Retinal pigment epithelial cell (primary cell): ENCODE data around the gene ADH4.
"Not testable (repeated sequence)": the region's sequence is repeated elsewhere in the genome, so short reads cannot be mapped to it uniquely, and the experiment has no call there.

Experiments
- DNase-seq: peaks from one replicate; pipeline ENCODE4 v3.0.0-alpha.2; 2010; ENCODE audit warnings: low read depth
- H3K4me3 ChIP-seq: 2 replicates; pipeline ENCODE4 v1.5.1; 2011; ENCODE audit warnings: mild to moderate bottlenecking, low read length, control low read depth, moderate library complexity
- TF ChIP-seq, protein P1 (sequence below): conservative IDR thresholded peaks from 2 replicates; pipeline ENCODE4 v1.5.1; 2011; ENCODE audit warnings: low read depth, low read length, control low read depth, inconsistent platforms

Gene ADH4

DNA sequence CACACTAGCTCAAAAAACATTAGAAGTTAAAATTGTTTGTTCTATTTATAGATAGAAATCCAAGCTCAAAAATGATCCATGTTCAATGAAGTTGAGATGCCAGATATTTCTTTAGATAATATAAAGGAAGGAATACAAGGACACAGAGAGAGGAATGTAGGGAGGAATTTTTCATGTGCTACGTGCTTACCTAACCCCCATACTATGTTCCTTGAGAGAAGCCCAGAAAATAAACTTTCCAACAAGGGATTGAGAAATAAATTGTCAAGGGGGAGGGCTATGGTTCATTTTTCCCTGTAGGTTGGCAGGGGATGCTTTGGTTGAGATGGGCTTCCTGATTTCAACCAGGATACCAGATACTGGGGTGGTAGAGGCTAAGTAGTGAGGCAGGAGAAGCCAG lies 39.9 kb downstream of the ADH4 start:
- DNase-seq: no peak
- no peak overlapping the region for H3K4me3 ChIP-seq
- TF ChIP-seq, protein P1, sequence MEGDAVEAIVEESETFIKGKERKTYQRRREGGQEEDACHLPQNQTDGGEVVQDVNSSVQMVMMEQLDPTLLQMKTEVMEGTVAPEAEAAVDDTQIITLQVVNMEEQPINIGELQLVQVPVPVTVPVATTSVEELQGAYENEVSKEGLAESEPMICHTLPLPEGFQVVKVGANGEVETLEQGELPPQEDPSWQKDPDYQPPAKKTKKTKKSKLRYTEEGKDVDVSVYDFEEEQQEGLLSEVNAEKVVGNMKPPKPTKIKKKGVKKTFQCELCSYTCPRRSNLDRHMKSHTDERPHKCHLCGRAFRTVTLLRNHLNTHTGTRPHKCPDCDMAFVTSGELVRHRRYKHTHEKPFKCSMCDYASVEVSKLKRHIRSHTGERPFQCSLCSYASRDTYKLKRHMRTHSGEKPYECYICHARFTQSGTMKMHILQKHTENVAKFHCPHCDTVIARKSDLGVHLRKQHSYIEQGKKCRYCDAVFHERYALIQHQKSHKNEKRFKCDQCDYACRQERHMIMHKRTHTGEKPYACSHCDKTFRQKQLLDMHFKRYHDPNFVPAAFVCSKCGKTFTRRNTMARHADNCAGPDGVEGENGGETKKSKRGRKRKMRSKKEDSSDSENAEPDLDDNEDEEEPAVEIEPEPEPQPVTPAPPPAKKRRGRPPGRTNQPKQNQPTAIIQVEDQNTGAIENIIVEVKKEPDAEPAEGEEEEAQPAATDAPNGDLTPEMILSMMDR: no peak

DNA sequence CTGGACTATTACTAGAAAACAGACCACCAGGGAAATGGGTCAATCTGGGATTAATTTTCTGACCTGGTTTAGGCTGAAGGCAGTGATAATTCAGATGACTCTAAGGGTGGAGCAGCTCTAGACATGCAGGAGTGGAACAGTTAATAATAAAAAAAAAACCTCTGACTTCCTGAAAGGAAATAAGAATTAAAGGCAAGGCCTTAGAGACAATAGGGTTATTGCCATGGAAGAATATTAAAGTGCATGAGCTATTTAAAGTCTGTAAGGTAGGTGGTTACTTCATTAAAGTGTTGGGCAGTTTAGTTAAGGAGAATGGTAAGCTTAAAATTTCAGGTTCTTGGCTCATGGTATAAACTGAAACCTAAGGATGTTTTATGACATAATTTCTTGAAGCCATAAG lies 40.9 kb downstream of the ADH4 start:
- TF ChIP-seq, protein P1: no peak
- DNase-seq: no peak
- no peak overlapping the region for H3K4me3 ChIP-seq

DNA sequence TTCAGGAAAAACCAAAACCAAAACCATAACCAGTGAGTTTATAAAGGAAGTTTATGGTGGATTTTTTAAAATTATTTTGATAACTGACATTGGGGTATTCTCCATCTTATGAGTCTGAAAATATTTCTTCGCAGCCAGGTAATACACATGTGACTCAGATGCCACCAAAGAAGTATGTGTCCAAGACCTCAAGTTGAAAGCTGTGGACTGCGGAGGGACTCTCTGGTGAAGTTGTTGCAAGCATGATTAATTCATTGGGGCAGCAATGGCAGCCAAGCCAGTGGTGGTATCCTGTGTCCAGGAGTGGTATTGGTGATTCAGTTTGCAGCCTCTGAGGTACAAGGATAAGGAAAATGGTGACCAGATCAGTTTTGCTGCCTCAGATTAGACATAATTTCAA lies 41.5 kb downstream of the ADH4 start:
- H3K4me3 ChIP-seq: no peak overlapping the region
- TF ChIP-seq, protein P1: no peak
- no peak for DNase-seq

DNA sequence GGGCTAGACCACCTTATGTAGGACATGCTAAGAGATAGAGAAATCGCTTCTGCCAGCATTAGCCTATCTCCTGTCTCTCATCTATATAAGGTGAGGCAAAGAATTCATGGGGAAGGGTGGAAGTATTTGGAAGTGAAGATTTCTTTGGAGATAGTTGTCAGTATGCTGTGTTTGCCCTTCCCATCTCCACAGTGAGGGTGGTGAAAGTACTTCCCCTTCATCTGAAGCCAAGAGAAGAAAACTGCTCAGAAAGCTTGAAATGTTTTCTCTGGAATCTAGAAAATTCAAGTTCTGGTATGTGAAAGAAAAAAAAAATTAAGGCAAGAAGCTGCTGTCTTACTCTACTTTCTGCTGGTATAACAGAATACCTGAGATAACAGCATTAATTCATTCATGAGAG lies 43.2 kb downstream of the ADH4 start:
- no peak overlapping the region for H3K4me3 ChIP-seq
- TF ChIP-seq, protein P1: no peak
- no peak for DNase-seq

DNA sequence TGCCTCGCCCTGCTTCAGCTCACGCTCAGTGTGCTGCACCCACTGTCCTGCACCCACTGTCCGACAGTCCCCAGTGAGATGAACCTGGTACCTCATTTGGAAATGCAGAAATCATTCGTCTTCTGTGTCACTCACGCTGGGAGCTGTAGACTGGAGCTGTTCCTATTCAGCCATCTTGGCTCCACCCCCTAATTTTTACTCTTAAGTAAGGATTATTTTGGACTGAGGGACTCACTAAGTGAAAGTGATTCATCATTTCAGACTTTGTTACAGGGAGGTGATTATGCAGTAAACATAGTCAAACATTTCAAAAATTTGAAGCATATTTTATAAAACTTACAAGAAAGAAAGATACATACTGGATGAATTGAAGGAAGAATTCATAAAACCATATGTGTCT lies 44.3 kb downstream of the ADH4 start:
- DNase-seq, H3K4me3 ChIP-seq: not testable (repeated sequence)

DNA sequence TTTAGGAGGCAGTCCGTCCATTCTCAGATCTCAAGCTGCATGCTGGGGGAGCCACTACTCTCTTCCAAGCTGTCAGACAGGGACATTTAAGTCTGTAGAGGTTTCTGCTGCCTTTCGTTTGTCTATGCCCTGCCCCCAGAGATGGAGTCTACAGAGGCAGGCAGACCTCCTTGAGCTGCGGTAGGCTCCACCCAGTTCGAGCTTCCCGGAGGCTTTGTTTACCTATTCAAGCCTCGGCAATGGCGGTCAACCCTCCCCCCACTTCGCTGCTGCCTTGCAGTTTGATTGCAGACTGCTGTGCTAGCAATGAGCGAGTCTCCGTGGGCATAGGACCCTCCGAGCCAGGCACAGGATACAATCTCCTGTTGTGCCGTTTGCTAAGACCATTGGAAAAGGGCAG lies 44.8 kb downstream of the ADH4 start:
- TF ChIP-seq, protein P1: no peak
- no peak for DNase-seq
- no peak overlapping the region for H3K4me3 ChIP-seq

DNA sequence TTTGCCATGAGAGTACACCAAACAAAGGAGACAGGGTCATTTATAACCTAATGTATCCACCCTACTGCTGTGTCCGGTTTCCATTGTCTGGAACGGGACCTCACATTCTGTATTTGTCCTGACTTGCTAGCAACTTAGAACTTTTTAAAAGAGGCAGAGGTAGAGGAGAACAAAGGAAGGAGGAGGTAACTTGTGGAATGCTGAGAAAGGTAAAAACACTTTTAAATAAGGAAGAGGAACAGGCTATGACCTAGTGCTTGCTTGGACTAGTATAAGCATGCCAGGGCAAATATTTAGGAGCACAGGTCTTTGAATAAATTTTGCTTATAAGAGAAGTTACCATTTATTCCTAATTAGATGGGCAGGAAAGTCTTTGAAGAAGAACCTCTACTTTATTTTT lies 52.3 kb downstream of the ADH4 start:
- DNase-seq, H3K4me3 ChIP-seq: not testable (repeated sequence)

DNA sequence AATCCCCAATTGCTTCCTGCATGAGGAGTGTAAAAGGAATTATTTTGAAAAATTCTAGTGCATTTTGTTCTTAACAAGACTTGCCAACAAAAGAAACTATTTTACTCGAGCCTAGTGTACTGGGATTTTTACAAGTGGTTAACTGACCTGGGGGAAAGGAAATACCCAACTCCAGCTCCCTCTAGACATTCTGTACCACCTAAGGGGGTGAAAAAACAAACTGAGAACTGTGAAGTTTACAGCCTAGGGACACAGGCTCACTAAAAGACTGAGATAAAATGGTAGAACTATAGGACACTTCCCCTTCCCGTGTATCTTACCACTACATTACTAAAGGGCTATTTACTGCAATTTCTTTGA lies 52.9 kb downstream of the ADH4 start:
- H3K4me3 ChIP-seq: no peak overlapping the region

More for the DNA sequence above, 52.9 kb downstream of the ADH4 start:
- DNase-seq: no peak
- TF ChIP-seq, protein P1: no peak
